A549 treated with GW870086 at 1 μM for 4 hours (cell line): ENCODE measurements around the gene GRIP2. TPM values are rescaled to one million over a fixed set of nuclear protein-coding genes. Genes with fewer than 3 reads are reported as not detected.

Source experiments
- total RNA-seq: library from RNA; stranded (reverse); fragments of 200-300 nt; extraction: Qiagen RNA extraction; gene quantifications from 5 replicates; pipeline ENCODE4 v1.2.3, GENCODE V29; 2022; ENCODE audit warnings: low read depth

The GRIP2 gene
- 1.0 to 2.0 TPM (median 1.6 TPM) in 5 replicates for total RNA-seq

DNA sequence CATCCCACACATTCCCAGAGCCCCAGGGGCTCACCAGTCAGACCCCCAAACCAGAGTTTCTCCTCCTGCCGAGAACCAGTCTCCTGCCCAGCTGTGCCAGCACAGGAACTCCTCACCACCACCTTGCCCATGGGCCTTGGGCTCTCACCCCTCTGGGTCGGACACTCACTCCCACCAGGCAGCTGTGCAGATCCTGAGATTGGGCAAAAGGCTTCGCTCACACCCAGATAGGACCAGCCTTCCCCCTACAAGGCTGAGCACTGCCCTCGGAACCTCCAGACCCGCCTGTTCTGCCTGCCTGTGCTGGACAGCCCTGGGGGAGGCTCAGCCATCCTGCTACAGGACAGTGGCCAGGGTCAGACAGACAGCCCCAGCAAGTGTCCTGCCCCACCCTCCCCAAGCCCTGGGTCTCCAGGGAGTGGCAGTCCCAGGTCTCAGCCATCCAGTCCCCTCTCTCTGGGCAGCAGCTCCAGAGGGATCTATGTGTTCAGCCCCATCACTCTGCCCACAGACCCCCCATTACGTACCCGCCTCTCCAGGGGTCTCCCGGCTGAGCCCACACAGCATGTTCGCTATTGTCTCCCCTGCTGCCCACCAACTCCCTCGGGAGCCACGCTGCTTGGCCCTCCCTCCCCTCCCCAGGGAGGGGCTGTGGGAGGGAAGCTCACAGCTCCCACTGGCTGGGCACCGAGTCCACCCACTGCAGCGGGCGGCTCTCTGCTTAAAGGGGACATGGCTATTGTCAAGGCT, at the start of gene GRIP2:
Gene GRIP2 (minus strand): TSS at position 601 of the 750 bp plus-strand sequence. CDS start 34 bp downstream, at position 567.

Other genes starting within 250 kb of the GRIP2 start
- 76.4 to 100 TPM (median 95.5 TPM) in 5 replicates for gene SLC6A6, start 137.7 kb downstream of the GRIP2 start, total RNA-seq
- gene CCDC174, start 111.4 kb upstream of the GRIP2 start, total RNA-seq, result 13.0 to 14.0 TPM (median 13.6 TPM) in 5 replicates
- 0.05 TPM in 1 of 5 replicates, not detected in the others for gene C3orf20, start 134.8 kb upstream of the GRIP2 start, total RNA-seq